GM18517 (cell line): Measurements from ENCODE around the gene DENND4A.
"Not testable (repeated sequence)": the region's sequence is repeated elsewhere in the genome, so short reads cannot be mapped to it uniquely, and the experiment has no call there.

Source experiments
- ATAC-seq: cut with Tn5 transposase; IDR thresholded peaks from one replicate; pipeline ENCODE4 v1.9.1; 2021; ENCODE audit warnings: mild to moderate bottlenecking, moderate library complexity; ENCODE audit not compliant: unreplicated experiment

DENND4A gene

GRCh38 chr15:65789759-65790425, 2.2 kb downstream of the DENND4A start:
- no peak for ATAC-seq

GRCh38 chr15:65789105-65789504, 3.0 kb downstream of the DENND4A start:
- no peak for ATAC-seq

- no peak for ATAC-seq
These were observed 4.8 kb downstream of the DENND4A start for GRCh38 chr15:65787260-65787659.

- no peak for ATAC-seq
These were observed 6.9 kb downstream of the DENND4A start for GRCh38 chr15:65785151-65785550.

- ATAC-seq: no peak
These were observed 8.2 kb downstream of the DENND4A start for GRCh38 chr15:65783872-65784271.

DNA sequence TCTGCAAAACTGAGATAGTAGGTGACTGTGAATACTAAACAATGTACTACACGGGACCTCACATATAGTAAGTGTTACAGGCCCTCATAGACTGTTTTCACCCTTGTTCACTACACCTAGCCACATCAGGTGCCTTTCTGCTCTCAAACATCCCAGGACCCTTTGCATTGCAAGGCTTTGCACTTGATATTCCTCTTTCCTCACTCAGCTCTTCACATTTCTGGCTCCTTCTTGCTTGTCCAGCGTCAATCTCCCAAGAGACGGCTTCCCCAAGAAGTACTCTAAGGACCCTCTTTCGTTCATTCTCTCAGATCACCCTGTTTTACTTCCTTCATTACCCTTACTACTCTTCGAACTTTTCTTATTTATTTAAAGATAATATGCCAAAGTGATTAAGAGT, 10.0 kb downstream of the DENND4A start:
- ATAC-seq: no peak

GRCh38 chr15:65778701-65779100, 13.4 kb downstream of the DENND4A start:
- not testable (repeated sequence) for ATAC-seq

DNA sequence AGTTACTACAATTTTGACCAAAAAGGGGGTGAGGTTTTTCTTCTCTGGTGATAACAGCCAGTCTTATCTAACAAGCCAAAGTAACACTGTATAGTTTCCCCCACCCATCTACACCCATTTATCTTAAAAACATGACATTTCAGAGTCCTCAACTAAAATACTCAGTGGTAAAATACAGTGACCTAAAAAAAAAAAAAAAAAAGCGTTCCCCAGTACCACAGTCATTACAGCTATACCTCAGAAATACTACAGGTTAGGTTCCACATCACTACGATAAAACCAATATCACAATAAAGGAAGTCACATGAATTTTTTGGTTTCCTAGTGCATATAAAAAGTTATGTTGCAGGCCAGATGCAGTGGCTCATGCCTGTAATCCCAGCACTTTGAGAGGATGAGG, 13.8 kb downstream of the DENND4A start:
- no peak for ATAC-seq

DNA sequence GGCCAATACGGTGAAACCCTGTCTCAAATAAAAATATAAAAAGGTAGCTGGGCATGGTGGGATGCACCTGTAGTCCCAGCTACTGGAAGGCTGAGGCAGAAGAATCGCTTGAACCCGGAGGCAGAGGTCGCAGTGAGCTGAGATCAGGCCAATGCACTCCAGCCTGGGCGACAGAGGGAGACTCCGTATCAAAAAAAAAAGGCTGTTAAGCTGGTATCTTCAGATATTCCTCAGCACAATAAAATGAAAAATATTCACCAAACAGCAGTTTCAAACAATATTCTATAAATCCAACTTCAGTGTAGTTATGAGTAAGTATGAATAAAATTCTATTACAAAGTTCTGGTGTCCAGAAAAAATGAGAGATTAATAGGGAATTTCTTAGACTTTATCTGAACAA, 14.2 kb downstream of the DENND4A start:
- ATAC-seq: no peak

- no peak for ATAC-seq
These were observed 15.0 kb downstream of the DENND4A start for GRCh38 chr15:65777053-65777452.

- ATAC-seq: no peak
These were observed 18.5 kb downstream of the DENND4A start for GRCh38 chr15:65773386-65774111.

- no peak for ATAC-seq
These were observed 19.2 kb downstream of the DENND4A start for GRCh38 chr15:65772930-65773329.

DNA sequence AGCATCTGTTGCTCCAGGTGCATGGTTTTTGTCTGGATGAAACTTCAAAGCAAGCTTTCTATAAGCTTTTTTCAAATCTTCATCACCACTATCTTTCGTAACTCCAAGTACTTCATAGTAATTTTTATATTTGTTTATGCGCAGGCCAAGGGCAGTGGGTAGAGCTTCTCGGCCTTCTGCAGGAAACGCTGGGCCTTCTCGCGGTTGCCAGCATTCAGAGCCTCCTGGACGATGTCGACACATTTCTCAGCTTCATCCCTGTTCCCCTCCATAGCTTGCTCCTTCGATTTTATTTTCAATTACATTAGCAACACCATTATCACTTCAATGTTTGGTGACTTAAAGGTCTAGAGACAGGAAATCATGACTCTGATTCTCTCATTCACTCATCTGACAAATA, 20.2 kb downstream of the DENND4A start:
- ATAC-seq: no peak

GRCh38 chr15:65769482-65769881, 22.6 kb downstream of the DENND4A start:
- ATAC-seq: no peak

- ATAC-seq: no peak
These were observed 24.2 kb downstream of the DENND4A start for GRCh38 chr15:65767895-65768294.

DNA sequence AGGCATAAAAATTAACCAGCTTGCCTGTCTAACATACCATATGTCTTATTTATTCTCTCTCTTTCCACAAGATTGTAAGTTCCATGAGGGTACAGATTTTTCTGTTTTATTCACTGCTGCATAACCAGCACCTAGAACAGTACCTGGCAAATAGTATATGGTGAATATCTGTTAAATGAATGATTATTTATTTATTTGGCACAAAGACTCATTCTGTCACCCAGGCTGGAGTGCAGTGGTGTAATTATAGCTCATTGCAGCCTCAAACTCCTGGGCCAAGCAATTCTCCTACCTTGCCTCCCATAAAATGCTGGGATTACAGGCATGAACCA, 24.9 kb downstream of the DENND4A start:
- no peak for ATAC-seq

GRCh38 chr15:65766422-65767263, 25.4 kb downstream of the DENND4A start:
- no peak for ATAC-seq

GRCh38 chr15:65765106-65765505, 27.0 kb downstream of the DENND4A start:
- no peak for ATAC-seq

GRCh38 chr15:65762914-65763787, 28.9 kb downstream of the DENND4A start:
- no peak for ATAC-seq

GRCh38 chr15:65762399-65762798, 29.7 kb downstream of the DENND4A start:
- no peak for ATAC-seq
